GM19468 (cell line): ENCODE measurements around the gene EPB41L1.

ENCODE experiments used
- ATAC-seq: cut with Tn5 transposase; IDR thresholded peaks from one replicate; pipeline ENCODE4 v1.9.1; 2021; ENCODE audit warnings: mild to moderate bottlenecking, moderate library complexity, moderate number of reproducible peaks; ENCODE audit not compliant: unreplicated experiment; ENCODE audit errors: extremely low read depth

The EPB41L1 gene

GRCh38 chr20:36183155-36183944, 28.8 kb downstream of the EPB41L1 start:
- no peak for ATAC-seq

GRCh38 chr20:36184816-36185776, 30.6 kb downstream of the EPB41L1 start:
- no peak for ATAC-seq

GRCh38 chr20:36193977-36194712, 39.6 kb downstream of the EPB41L1 start:
- no peak for ATAC-seq

- ATAC-seq = no peak
Measured at GRCh38 chr20:36196676-36197075, 42.1 kb downstream of the EPB41L1 start.

DNA sequence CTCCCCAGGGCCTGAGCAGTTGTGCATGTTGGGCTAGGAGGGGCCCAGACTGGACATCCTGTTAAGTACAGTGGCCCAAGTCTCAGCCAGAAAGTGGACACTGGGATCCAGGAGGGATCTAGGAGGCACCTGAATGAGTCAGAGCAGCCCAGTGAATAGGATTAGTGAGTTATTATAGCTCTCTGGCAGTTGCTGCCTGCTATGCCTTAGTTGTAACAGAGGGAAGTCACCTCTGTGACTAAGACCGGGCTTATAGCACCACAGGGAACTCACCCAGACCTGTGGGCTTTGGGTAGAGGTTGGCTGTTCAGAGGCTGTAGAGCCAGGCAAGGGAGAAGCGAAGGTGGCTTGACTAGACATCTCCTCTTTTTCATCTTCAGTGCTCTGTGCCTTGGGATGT, 42.7 kb downstream of the EPB41L1 start:
- no peak for ATAC-seq

GRCh38 chr20:36199345-36200257, 45.1 kb downstream of the EPB41L1 start:
- ATAC-seq = no peak

GRCh38 chr20:36200451-36200850, 45.9 kb downstream of the EPB41L1 start:
- no peak for ATAC-seq

GRCh38 chr20:36201198-36201597, 46.7 kb downstream of the EPB41L1 start:
- ATAC-seq = no peak

GRCh38 chr20:36202891-36203338, 48.4 kb downstream of the EPB41L1 start:
- no peak for ATAC-seq

DNA sequence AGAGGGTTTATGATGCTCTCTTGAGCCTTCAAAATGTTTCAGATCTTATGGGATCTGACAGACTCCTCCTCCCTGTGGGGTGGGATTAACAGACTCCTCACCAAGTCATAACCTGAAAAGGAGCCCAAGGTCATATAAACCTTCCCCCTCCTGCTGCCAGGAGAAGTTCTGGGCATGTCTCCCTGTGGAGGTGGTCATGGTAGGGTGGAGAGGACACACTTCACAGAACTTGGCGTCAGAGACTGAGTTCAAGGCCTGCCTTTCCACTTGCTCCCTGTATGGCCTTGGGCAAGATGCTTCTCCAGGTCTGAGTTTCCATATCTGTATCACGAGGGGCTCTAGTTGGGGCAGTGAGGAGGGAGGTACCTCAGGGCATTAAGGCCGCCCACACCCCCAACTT, 49.3 kb downstream of the EPB41L1 start:
- no peak for ATAC-seq

- ATAC-seq = no peak
Measured at GRCh38 chr20:36205026-36205425, 50.5 kb downstream of the EPB41L1 start.

DNA sequence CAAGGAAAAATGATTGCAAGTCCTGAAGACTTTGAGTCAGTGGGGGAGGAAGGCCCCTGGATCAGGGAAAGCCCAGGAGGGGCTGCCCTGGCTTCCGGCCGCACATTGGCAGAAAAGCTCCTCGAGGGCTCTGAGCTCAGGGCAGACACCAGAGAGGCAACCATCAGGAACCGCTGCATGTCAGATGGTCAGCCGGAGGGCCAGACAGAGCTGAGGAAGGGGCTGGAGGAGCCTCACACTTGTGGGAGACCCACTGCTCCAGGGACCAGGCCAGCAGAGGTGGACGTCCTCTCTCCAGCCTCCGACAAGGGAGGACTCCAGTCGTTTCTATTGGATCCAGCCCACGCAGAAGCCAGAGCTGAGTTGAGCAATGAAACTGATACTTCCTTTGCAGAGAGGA, 51.5 kb downstream of the EPB41L1 start:
- ATAC-seq = no peak

DNA sequence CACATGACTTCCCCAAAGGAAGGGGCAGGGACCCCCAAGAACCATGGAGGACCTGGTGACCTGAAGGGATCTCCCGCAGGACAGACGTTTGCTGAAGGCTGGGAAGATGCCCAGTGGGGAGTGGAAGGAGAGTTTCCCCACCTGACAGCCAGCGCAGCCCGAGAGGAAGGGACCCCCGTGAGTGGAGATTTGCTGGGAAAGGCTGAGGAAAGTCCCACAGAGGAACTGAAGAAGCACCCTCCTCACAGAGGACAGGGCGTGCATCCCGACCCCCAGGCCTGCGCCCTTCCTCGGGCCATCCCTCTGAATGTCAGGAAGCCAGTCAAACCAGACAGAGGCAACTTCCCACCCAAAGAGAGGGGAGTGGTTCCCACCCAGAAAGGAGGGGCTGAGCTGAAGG, 52.1 kb downstream of the EPB41L1 start:
- ATAC-seq = no peak

- no peak for ATAC-seq
Measured at GRCh38 chr20:36207602-36208001, 53.1 kb downstream of the EPB41L1 start.

DNA sequence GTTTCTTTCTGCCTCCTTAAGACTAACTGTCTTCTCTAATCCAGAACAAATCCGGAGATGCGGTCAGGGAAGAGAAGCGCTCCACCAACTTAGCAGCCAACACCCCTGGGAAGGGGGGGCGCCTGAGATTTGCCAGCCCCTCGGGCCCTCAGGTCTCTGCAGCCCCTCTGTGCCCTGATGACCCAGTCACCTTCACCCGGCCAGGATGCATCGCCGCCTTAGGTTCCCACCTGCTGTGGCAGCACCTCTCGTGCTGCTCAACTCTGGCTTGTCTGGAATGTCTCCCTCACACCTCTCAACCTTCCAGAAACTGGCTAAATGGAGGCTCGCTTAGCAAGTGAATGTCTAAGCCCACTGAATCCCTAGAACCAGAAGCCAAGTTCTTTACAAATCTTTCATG, 53.7 kb downstream of the EPB41L1 start:
- no peak for ATAC-seq

DNA sequence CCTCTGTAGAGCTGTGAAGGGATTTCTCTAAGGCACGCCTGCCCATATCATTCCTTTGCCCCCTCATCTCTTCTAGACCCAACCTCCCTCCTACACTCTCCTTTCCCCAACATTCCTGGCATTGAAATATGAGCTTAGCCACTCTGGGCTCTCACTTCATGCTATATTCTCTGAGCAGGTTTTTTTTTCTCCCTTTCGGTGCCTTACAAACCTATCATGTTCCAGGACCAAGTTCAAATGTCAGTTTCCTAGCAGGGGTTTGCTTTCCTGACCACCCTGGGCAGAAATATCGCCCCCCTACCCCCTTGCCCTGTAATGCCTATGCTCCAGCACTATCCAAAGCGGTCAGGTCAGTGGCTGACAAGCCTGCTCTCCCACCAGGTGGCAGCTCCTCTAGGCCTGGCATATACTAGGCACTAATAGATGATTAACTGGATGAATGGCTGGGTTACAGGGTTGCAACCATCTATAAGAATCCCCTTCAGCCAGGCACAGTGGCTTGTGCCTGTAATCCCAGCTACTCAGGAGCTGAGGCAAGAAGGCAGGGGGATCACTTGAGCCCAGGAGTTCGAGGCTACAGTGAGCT, 56.0 kb downstream of the EPB41L1 start:
- ATAC-seq = no peak

DNA sequence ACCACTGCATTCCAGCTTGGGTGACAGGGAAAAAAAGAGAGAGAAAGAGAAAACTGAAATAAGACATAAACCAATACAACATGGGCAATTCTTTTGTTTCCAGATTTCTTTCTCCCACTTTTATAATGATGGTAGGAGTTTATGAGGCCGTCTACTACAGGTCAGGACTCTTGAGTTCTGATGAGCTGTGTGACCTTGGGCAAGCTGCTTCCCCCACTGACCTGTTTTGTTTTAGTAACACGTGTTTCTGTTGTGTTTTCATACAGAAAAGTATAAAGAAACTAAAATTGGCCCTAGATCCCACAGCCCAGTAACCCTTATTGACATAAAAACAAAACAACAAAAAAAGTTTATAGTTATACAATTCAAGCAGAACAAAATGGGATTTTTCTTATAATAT, 58.8 kb downstream of the EPB41L1 start:
- ATAC-seq = no peak

DNA sequence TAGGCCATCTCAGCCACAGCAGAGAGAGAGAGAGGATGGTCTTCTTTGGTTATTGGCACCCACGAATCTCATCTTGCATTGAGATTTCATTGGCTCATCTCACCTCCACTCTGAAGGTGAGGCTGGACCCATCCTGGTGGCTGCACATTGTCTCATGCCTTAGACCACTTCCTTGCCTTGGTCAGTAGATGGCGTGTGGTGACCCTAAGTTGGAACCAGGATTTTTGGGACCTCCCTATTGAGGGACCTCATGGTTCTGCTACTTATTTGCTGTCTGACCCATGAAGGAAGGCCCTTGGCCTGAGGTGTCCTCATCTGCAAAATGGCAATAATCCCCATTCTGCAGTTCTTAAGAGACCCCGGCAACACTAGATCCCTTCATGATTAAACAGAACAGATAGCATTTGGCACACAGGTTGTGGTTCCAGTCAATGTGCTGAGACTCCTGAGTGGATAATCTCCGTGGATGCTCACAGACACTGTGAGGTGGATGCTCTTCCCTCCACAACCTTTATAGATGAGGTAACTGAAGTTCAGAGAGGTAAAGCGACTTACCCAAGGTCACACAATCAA, 60.2 kb downstream of the EPB41L1 start:
- ATAC-seq = no peak

DNA sequence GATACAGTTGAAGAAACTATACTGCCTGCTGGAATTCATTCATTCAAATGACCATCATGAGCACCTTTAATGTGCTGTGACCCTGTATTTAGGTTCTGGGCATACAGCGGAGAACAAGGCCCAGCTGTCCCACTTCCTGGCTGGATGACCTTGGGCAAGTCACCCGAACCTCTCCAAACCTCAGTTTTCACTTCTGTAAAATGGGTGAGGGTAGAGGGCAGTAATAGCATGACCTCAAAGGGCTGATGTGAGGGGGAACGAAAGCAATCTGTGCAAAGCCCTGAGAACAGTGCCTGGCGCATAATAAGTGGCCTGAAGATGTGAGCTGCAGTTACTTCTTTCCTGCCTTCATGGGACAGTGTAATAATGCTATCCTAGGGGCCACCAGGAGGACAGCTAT, 61.2 kb downstream of the EPB41L1 start:
- ATAC-seq = no peak
